Measurements from ENCODE around the gene PSIP1. TPM values are rescaled to one million over a fixed set of nuclear protein-coding genes. Genes with fewer than 3 reads are reported as not detected.

PSIP1 gene
- polyA plus RNA-seq, 1 donor (not counting 4 experiments of a cell fraction or from before 2014, with no cell fraction given), result 14.7 TPM

DNA sequence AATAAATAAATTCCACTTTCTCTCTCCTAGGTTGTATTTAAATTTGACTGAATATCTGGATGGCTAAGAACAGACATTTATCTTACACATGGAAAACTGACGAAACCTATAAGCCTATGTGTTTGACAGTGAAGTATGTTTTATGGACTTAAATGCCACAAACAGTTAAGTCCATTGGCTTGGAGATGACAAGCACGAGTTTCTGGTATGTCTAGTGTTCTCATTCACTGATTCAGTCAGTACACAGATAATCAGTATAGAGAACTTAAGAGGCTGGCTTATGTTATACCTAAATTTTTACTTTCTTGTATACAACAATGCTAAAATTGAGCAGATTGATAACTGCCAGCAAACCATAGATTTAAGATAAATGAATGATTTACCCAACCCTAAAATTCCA is 49.2 kb downstream of the PSIP1 start:
- FAIRE-seq, result no peak
- Histone ChIP-seq H3K27me3 (ENCODE audit: control insufficient read depth, extremely low read depth, insufficient read depth, low read length) (no peaks in the 10 kb centered on the region), H3K9ac (ENCODE audit: control insufficient read depth, extremely low read depth, insufficient read depth, low read length) (no peak overlapping the region), H3K27ac (ENCODE audit: control insufficient read depth, insufficient read depth, low read length) (no peak overlapping the region), H2AFZ (ENCODE audit: control insufficient read depth, low read length) (no peak overlapping the region), H3K4me2 (ENCODE audit: control insufficient read depth, extremely low read depth, insufficient read depth, low read depth, low read length) (no peak overlapping the region), H3K36me3 (ENCODE audit: control insufficient read depth in 2 of 2, extremely low read depth in 1 of 2, insufficient read depth in 2 of 2, low read length in 2 of 2) (peaks cover 0 to 7% of the 10 kb centered on the region in 2 experiments), H3K9me3 (ENCODE audit: control insufficient read depth, low read depth, low read length) (no peaks in the 10 kb centered on the region), H4K20me1 (ENCODE audit: control insufficient read depth, extremely low read depth, insufficient read depth, low read length) (no peaks in the 10 kb centered on the region), H3K4me1 (ENCODE audit: control insufficient read depth, extremely low read depth, insufficient read depth, low read length) (no peaks in the 10 kb centered on the region), H3K4me3 (ENCODE audit: control insufficient read depth in 2 of 3, extremely low read depth in 1 of 3, insufficient read depth in 2 of 3, low read depth in 1 of 3, low read length in 3 of 3) (no peak overlapping the region), H3K9me1 (ENCODE audit: control insufficient read depth, extremely low read depth, insufficient read depth, low read length) (no peaks in the 10 kb centered on the region), H3K79me2 (ENCODE audit: control insufficient read depth, insufficient read depth, low read length) (no peaks in the 10 kb centered on the region)
- TF ChIP-seq CTCF (optimal IDR thresholded peaks at IDR 0.05 in 1 of 3, IDR thresholded peaks at IDR 0.05 in 1 of 3, conservative IDR thresholded peaks at IDR 0.05 in 1 of 3; ENCODE audit: extremely low read depth in 1 of 3, insufficient read depth in 2 of 3, low read length in 3 of 3), result no peak
- no peak for TF ChIP-seq EZH2 (IDR thresholded peaks at IDR 0.05; ENCODE audit: low read length)
- DNase-seq (ENCODE audit: low read depth, low spot score), result no peak
- dilution Hi-C loops (cut with MboI; ENCODE audit: extremely low pct_ligation_motif_present, low sequenced_read_pairs), result no loop called here

DNA sequence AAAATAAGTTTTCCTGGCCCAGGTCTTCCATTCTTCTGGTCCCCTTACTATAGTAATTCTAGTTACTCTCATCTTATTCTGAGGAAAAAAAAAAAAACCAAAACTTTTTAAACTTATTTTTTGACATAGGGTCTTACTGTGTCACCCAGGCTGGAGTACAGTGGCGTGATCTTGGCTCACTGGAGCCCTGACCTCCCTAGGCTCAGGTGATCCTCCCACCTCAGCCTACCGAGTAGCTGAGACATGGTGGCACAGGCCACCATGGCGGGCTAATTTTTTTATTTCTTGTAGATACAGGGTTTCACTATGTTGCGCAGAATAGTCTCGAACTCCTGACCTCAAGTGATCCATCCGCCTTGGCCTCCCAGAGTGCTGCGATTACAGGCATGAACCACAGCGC is 49.7 kb downstream of the PSIP1 start:
- H3K4me2 ChIP-seq (ENCODE audit: control insufficient read depth, extremely low read depth, insufficient read depth, low read depth, low read length), result no peak overlapping the region
- TF ChIP-seq EZH2 (IDR thresholded peaks at IDR 0.05; ENCODE audit: low read length) (no peak), CTCF (optimal IDR thresholded peaks at IDR 0.05 in 1 of 3, IDR thresholded peaks at IDR 0.05 in 1 of 3, conservative IDR thresholded peaks at IDR 0.05 in 1 of 3; ENCODE audit: extremely low read depth in 1 of 3, insufficient read depth in 2 of 3, low read length in 3 of 3) (no peak)
- H4K20me1 ChIP-seq (ENCODE audit: control insufficient read depth, extremely low read depth, insufficient read depth, low read length), result no peaks in the 10 kb centered on the region
- peaks cover 0 to 10% of the 10 kb centered on the region in 2 experiments for H3K36me3 ChIP-seq (ENCODE audit: control insufficient read depth in 2 of 2, extremely low read depth in 1 of 2, insufficient read depth in 2 of 2, low read length in 2 of 2)
- no peak for FAIRE-seq
- no peaks in the 10 kb centered on the region for H3K4me1 ChIP-seq (ENCODE audit: control insufficient read depth, extremely low read depth, insufficient read depth, low read length)
- H3K27me3 ChIP-seq (ENCODE audit: control insufficient read depth, extremely low read depth, insufficient read depth, low read length), result no peaks in the 10 kb centered on the region
- no peaks in the 10 kb centered on the region for H3K79me2 ChIP-seq (ENCODE audit: control insufficient read depth, insufficient read depth, low read length)
- H3K4me3 ChIP-seq (ENCODE audit: control insufficient read depth in 2 of 3, extremely low read depth in 1 of 3, insufficient read depth in 2 of 3, low read depth in 1 of 3, low read length in 3 of 3), result no peak overlapping the region
- H3K9me1 ChIP-seq (ENCODE audit: control insufficient read depth, extremely low read depth, insufficient read depth, low read length), result no peaks in the 10 kb centered on the region
- no peak for DNase-seq (ENCODE audit: low read depth, low spot score)
- H3K9me3 ChIP-seq (ENCODE audit: control insufficient read depth, low read depth, low read length), result no peaks in the 10 kb centered on the region
- no peak overlapping the region for H3K9ac ChIP-seq (ENCODE audit: control insufficient read depth, extremely low read depth, insufficient read depth, low read length)
- dilution Hi-C loops (cut with MboI; ENCODE audit: extremely low pct_ligation_motif_present, low sequenced_read_pairs), result no loop called here
- no peak overlapping the region for H2AFZ ChIP-seq (ENCODE audit: control insufficient read depth, low read length)
- no peak overlapping the region for H3K27ac ChIP-seq (ENCODE audit: control insufficient read depth, insufficient read depth, low read length)
